Activated CD4-positive, alpha-beta memory T cell treated with anti-CD3 and anti-CD28 coated beads for 36 hours (primary cell): Measurements from ENCODE around the gene PCDHA8. TPM values are rescaled to one million over a fixed set of nuclear protein-coding genes. Genes with fewer than 3 reads are reported as not detected.
"Not testable (repeated sequence)": the region's sequence is repeated elsewhere in the genome, so short reads cannot be mapped to it uniquely, and the experiment has no call there.

Source experiments
- CTCF ChIA-PET: fragments of 350-600 bp; sonication (Branson Sonifier 250); formaldehyde crosslinking; loops from one replicate; lab custom pipeline; 2021; ENCODE audit warnings: antibody characterized with exemption, inconsistent platforms; lab: Charles Lee
- POLR2A ChIA-PET: fragments of 350-600 bp; sonication (Branson Sonifier 250); formaldehyde crosslinking; loops from one replicate; lab custom pipeline; 2021; ENCODE audit warnings: antibody characterized with exemption; lab: Charles Lee
- DNase-seq: peaks from one replicate; pipeline ENCODE4 v3.0.0-alpha.2; 2020
- H3K27ac Mint-ChIP-seq: one replicate; pipeline ENCODE4 v1.8.0; 2021; ENCODE audit warnings: mixed read lengths
- H3K27me3 Mint-ChIP-seq: one replicate; pipeline ENCODE4 v1.8.0; 2021; ENCODE audit warnings: mixed read lengths
- H3K36me3 Mint-ChIP-seq: one replicate; pipeline ENCODE4 v1.8.0; 2021; ENCODE audit warnings: mixed read lengths
- H3K4me1 Mint-ChIP-seq: one replicate; pipeline ENCODE4 v1.8.0; 2021; ENCODE audit warnings: low read depth, mixed read lengths
- H3K4me3 Mint-ChIP-seq: one replicate; pipeline ENCODE4 v1.8.0; 2021; ENCODE audit warnings: mild to moderate bottlenecking, mixed read lengths
- H3K9me3 Mint-ChIP-seq: one replicate; pipeline ENCODE4 v1.8.0; 2021; ENCODE audit warnings: mixed read lengths
- intact Hi-C: fragments of 100-400 bp; cut with micrococcal nuclease; formaldehyde crosslinking; loops from one replicate; pipeline ENCODE4 v1.15.1; 2023
- total RNA-seq, 2 experiments: library from RNA; stranded (reverse); gene quantifications; one replicate each; pipeline ENCODE4 v1.2.3, GENCODE V29; 2021

The PCDHA8 gene
- total RNA-seq, 2 experiments from 2014 or later = not detected

DNA sequence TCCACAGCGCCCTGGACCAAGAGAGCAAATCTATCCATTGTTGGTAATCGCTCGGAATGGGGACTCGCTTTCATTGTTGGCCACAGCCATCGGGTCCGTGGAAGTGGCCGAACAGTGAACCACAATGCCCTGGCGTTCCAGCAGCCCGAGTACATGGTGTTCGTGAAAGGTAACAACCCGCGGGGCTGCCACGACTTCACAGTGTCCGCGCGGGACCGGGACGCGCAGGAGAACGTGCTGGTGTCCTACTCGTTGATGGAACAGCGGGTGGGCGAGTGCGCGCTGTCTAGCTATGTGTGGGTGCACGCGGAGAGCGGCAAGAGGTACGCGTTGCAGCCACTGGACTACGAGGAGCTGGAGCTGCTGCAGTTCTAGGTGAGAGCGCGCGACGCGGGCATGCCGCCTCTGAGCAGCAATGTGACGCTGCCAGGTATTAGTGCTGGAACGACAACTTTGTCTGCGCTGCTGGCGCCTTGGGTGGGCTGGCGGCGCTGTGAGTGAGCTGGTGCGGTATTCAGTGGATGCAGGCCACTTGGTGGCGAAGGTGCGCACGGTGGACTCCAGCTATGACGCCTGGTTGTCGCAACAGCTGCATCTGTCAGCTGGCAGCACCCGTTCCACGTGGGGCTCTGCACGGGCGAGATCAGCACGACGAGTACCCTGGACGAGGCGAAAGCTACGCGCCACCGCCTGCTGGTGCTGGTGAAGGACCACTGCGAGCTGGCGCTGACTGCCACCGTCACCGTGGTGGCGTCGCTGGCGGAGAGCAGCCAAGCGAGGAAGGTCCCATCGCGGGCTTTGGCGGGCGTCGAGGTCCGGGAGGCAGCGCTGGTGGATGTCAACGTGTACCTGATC is 21.7 kb downstream of the PCDHA8 start:
- H3K36me3 Mint-ChIP-seq = no peaks in the 10 kb centered on the region
- no peaks in the 10 kb centered on the region for H3K4me1 Mint-ChIP-seq
- ChIA-PET CTCF (no interaction called here), POLR2A (no interaction called here)
- peaks cover 11% of the 10 kb centered on the region for H3K9me3 Mint-ChIP-seq
- intact Hi-C loops = loop anchor here (10.0 kb wide), 1 partner anchor 68 kb away; the partner anchor contains the start of gene PCDHA2
- H3K4me3 Mint-ChIP-seq = no peak overlapping the region
- H3K27me3 Mint-ChIP-seq = peaks cover 10% of the 10 kb centered on the region
- DNase-seq = no peak
- no peak overlapping the region for H3K27ac Mint-ChIP-seq

DNA sequence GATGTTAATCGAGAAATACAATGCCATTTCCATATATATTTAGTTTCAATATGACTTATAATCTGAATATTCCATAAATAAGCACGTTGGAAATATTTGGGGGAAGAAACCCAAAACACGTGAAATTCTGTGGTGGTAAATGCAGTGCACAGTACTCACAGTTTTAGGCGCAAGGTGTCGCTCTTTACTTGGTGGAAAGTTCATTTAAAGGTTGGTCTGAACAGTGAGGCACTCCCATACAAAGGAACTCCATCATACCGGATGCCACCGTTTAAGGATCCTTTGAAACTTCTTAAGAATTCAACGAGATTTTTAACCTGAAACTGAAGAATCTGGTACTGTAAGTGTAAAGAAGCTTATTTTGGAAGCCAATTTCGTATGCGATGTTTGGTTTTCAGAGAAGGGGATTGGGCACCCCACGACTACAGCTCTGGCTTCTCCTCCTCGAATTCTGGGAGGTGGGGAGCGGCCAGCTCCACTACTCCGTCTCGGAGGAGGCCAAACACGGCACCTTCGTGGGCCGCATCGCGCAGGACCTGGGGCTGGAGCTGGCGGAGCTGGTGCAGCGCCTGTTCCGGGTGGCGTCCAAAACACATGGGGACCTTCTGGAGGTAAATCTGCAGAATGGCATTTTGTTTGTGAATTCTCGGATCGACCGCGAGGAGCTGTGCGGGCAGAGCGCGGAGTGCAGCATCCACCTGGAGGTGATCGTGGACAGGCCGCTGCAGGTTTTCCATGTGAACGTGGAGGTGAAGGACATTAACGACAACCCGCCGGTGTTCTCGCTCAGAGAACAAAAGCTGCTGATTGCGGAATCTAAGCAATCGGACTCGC is 28.0 kb downstream of the PCDHA8 start, which contains the start of gene PCDHA11:
Gene PCDHA11, plus strand, starts transcription at position 237 of the 834 bp plus-strand sequence. Its CDS starts 147 bp downstream, at position 384.
- no peak within 1 kb of the TSS for H3K4me3 Mint-ChIP-seq
- intact Hi-C loops = loop anchor here (10.0 kb wide), 1 partner anchor 74 kb away; the partner anchor contains the start of gene PCDHA2
- H3K27me3 Mint-ChIP-seq = peaks cover 7% of the 10 kb centered on the region
- H3K27ac Mint-ChIP-seq = no peak within 1 kb of the TSS
- ChIA-PET POLR2A (no interaction called here), CTCF (interaction anchor here (0.7 to 1.7 kb wide), 3 partner anchors 9 to 21 kb away, joined by 3 to 6 read pairs (median 3); partner anchors contain the start of gene PCDHA9)
- peaks cover 4% of the 10 kb centered on the region for H3K36me3 Mint-ChIP-seq
- peaks cover 5% of the 10 kb centered on the region for H3K9me3 Mint-ChIP-seq
- no peak for DNase-seq
- no peaks in the 10 kb centered on the region for H3K4me1 Mint-ChIP-seq

DNA sequence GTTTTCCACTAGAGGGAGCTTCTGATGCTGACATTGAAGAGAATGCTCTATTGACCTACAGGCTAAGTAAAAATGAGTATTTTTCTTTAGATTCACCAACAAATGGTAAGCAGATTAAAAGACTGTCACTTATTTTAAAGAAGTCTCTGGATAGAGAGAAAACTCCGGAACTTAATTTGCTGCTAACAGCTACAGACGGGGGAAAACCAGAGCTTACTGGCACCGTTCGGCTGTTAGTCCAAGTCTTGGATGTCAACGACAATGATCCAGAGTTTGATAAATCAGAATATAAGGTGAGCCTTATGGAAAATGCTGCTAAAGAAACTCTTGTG is 28.5 kb downstream of the PCDHA8 start:
- Mint-ChIP-seq H3K4me1 (no peaks in the 10 kb centered on the region), H3K4me3 (no peak overlapping the region), H3K9me3 (peaks cover 5% of the 10 kb centered on the region), H3K27ac (no peak overlapping the region), H3K36me3 (peaks cover 8% of the 10 kb centered on the region), H3K27me3 (peaks cover 12% of the 10 kb centered on the region)
- ChIA-PET POLR2A (no interaction called here), CTCF (interaction anchor here (0.7 to 1.7 kb wide), 2 partner anchors 9 to 22 kb away, joined by 3 to 6 read pairs; partner anchors contain the start of gene PCDHA9)
- intact Hi-C loops = loop anchor here (10.0 kb wide), 1 partner anchor 75 kb away; the partner anchor contains the start of gene PCDHA2
- DNase-seq = no peak

DNA sequence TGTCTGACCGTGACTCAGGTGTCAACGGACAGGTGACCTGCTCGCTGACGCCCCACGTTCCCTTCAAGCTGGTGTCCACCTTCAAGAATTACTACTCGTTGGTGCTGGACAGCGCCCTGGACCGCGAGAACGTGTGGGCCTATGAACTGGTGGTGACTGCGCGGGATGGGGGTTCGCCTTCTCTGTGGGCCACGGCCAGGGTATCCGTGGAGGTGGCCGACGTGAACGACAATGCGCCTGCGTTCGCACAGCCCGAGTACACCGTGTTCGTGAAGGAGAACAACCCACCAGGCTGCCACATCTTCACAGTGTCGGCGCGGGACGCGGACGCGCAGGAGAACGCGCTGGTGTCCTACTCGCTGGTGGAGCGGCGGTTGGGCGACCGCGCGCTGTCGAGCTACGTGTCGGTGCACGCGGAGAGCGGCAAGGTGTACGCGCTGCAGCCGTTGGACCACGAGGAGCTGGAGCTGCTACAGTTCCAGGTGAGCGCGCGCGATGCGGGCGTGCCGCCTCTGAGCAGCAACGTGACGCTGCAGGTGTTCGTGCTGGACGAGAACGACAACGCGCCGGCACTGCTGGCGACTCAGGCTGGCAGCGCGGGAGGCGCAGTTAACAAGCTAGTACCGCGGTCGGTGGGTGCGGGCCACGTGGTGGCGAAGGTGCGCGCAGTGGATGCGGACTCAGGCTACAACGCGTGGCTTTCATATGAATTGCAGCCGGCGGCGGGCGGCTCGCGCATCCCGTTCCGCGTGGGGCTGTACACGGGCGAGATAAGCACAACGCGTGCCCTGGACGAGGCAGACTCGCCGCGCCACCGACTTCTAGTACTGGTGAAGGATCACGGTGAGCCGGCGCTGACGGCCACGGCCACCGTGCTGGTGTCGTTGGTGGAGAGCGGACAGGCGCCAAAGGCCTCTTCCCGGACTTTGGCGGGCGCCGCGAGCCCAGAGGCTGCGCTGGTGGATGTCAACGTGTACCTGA is 29.5 kb downstream of the PCDHA8 start:
- intact Hi-C loops = no loop called here
- Mint-ChIP-seq H3K4me1 (no peaks in the 10 kb centered on the region), H3K4me3 (no peak overlapping the region), H3K27ac (no peak overlapping the region), H3K9me3 (peaks cover 5% of the 10 kb centered on the region), H3K36me3 (peaks cover 10% of the 10 kb centered on the region), H3K27me3 (peaks cover 20% of the 10 kb centered on the region)
- no peak for DNase-seq
- POLR2A ChIA-PET = no interaction called here
- CTCF ChIA-PET = interaction anchor here (0.6 to 1.7 kb wide), 2 partner anchors 21 to 23 kb away, joined by 3 to 6 read pairs; partner anchors contain the start of gene PCDHA9

DNA sequence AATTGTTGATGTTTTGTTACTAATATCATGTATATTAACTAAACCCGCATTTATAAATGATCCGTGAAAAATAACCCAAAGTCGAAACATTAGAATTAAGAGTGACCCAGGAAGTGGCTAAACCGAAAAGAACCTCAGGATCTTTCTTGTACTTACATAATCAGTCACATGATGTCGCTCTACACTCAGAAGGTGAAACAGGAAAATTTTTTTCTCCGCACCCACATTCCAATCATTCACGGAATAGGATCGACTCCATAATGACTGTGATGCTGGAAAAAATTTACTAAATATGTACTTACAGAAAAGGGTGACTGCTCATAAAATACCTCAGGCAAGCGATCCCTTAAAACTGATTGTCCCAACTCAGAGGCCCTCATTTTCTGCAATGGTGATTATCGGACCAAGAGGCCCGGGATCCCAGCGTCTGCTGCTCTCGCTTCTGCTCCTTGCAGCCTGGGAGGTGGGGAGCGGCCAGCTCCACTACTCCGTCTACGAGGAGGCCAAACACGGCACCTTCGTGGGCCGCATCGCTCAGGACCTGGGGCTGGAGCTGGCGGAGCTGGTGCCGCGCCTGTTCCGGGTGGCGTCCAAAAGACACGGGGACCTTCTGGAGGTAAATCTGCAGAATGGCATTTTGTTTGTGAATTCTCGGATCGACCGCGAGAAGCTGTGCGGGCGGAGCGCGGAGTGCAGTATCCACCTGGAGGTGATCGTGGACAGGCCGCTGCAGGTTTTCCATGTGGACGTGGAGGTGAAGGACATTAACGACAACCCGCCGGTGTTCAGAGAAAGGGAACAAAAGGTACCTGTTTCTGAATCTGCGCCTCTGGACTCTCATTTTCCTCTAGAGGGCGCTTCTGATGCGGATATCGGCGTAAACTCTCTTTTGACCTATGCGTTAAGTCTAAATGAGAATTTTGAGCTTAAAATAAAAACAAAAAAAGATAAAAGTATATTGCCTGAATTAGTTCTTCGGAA is 34.4 kb downstream of the PCDHA8 start, which contains the start of gene PCDHA12:
Gene PCDHA12, plus strand, starts transcription at position 224 of the 981 bp plus-strand sequence. Its CDS starts 165 bp downstream, at position 389.
- intact Hi-C loops = no loop called here
- no peak within 1 kb of the TSS for H3K4me3 Mint-ChIP-seq
- H3K9me3 Mint-ChIP-seq = peaks cover 6% of the 10 kb centered on the region
- no peaks in the 10 kb centered on the region for H3K4me1 Mint-ChIP-seq
- peaks cover 31% of the 10 kb centered on the region for H3K27me3 Mint-ChIP-seq
- DNase-seq = no peak
- POLR2A ChIA-PET = no interaction called here
- H3K36me3 Mint-ChIP-seq = peaks cover 12% of the 10 kb centered on the region
- CTCF ChIA-PET = interaction anchor here (0.5 kb wide), 1 partner anchor 167 kb away, joined by 3 read pairs; no protein-coding TSS in a partner anchor
- no peak within 1 kb of the TSS for H3K27ac Mint-ChIP-seq

DNA sequence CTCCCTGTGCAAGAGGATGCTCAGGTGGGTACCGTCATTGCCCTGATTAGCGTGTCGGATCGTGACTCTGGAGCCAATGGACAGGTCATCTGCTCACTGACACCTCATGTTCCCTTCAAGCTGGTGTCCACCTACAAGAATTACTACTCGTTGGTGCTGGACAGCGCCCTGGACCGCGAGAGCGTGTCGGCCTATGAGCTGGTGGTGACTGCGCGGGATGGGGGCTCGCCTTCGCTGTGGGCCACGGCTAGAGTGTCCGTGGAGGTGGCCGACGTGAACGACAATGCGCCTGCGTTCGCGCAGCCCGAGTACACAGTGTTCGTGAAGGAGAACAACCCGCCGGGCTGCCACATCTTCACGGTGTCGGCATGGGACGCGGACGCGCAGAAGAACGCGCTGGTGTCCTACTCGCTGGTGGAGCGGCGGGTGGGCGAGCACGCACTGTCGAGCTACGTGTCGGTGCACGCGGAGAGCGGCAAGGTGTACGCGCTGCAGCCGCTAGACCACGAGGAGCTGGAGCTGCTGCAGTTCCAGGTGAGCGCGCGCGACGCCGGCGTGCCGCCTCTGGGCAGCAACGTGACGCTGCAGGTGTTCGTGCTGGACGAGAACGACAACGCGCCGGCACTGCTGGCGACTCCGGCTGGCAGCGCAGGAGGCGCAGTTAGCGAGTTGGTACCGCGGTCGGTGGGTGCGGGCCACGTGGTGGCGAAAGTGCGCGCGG is 35.7 kb downstream of the PCDHA8 start:
- POLR2A ChIA-PET, CTCF ChIA-PET, H3K4me3 Mint-ChIP-seq, H3K9me3 Mint-ChIP-seq, H3K27ac Mint-ChIP-seq, DNase-seq, intact Hi-C loops, H3K4me1 Mint-ChIP-seq: not testable (repeated sequence)
- Mint-ChIP-seq H3K27me3 (peaks cover 37% of the 10 kb centered on the region), H3K36me3 (peaks cover 15% of the 10 kb centered on the region)

DNA sequence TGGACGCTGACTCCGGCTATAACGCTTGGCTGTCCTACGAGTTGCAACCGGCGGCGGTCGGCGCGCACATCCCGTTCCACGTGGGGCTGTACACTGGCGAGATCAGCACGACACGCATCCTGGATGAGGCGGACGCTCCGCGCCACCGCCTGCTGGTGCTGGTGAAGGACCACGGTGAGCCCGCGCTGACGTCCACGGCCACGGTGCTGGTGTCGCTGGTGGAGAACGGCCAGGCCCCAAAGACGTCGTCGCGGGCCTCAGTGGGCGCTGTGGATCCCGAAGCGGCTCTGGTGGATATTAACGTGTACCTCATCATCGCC is 36.2 kb downstream of the PCDHA8 start:
- Mint-ChIP-seq H3K36me3 (peaks cover 16% of the 10 kb centered on the region), H3K4me3 (no peak overlapping the region), H3K9me3 (peaks cover 12% of the 10 kb centered on the region), H3K4me1 (no peaks in the 10 kb centered on the region), H3K27me3 (peaks cover 41% of the 10 kb centered on the region), H3K27ac (no peak overlapping the region)
- intact Hi-C loops = no loop called here
- ChIA-PET CTCF (no interaction called here), POLR2A (no interaction called here)
- DNase-seq = no peak

DNA sequence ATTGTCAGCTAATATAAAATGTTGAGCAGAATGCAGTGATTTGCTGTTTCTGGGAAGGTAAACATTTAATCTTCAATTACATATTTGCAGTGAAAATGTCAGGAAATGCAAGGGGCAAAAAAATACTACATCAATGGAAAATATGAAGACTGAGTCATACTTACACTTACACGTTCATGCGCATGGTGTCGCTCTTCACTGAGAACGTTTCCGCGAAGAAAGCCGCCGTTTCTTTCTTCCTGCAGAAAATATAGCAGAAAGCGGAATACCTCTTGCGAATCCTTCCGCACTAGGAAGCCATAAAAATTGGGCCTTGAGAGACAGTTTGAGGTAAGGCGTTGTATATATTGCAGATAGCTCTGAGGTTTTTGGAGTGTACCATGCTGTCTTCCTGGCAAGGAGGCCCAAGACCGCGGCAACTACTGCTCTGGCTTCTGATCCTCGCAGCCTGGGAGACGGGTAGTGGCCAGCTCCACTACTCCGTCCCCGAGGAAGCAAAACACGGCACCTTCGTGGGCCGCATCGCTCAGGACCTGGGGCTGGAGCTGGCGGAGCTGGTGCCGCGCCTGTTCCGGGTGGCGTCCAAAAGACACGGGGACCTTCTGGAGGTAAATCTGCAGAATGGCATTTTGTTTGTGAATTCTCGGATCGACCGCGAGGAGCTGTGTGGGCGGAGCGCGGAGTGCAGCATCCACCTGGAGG is 41.1 kb downstream of the PCDHA8 start, which contains the start of gene PCDHA13:
Gene PCDHA13, plus strand, starts transcription at position 236 of the 702 bp plus-strand sequence. Its CDS starts 145 bp downstream, at position 381.
- ChIA-PET POLR2A (no interaction called here), CTCF (no interaction called here)
- Mint-ChIP-seq H3K27me3 (peaks cover 26% of the 10 kb centered on the region), H3K4me3 (no peak within 1 kb of the TSS), H3K9me3 (peaks cover 16% of the 10 kb centered on the region), H3K36me3 (peaks cover 9% of the 10 kb centered on the region), H3K27ac (no peak within 1 kb of the TSS), H3K4me1 (no peaks in the 10 kb centered on the region)
- DNase-seq = no peak
- intact Hi-C loops = no loop called here

DNA sequence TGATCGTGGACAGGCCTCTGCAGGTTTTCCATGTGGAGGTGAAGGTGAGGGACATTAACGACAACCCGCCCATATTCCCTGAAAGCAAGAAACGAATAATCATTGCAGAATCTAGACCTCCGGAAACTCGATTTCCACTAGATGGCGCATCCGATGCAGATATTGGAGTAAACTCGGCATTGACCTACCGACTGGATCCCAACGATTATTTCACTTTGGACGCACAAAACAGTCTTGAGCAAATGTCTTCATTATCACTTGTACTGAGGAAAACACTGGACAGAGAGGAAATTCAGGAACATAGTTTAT is 41.6 kb downstream of the PCDHA8 start:
- no peaks in the 10 kb centered on the region for H3K4me1 Mint-ChIP-seq
- CTCF ChIA-PET = no interaction called here
- H3K36me3 Mint-ChIP-seq = peaks cover 12% of the 10 kb centered on the region
- peaks cover 16% of the 10 kb centered on the region for H3K9me3 Mint-ChIP-seq
- H3K27ac Mint-ChIP-seq = no peak overlapping the region
- DNase-seq = no peak
- intact Hi-C loops = no loop called here
- POLR2A ChIA-PET = no interaction called here
- H3K4me3 Mint-ChIP-seq = no peak overlapping the region
- H3K27me3 Mint-ChIP-seq = peaks cover 26% of the 10 kb centered on the region

DNA sequence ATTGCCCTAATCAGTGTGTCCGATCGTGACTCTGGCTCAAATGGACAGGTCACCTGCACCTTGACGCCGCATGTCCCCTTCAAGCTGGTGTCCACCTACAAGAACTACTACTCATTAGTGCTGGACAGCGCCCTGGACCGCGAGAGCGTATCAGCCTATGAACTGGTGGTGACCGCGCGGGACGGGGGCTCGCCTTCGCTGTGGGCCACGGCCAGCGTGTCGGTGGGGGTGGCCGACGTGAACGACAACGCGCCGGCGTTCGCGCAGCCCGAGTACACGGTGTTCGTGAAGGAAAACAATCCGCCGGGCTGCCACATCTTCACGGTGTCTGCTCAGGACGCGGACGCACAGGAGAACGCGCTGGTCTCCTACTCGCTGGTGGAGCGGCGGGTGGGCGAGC is 42.4 kb downstream of the PCDHA8 start:
- POLR2A ChIA-PET = no interaction called here
- Mint-ChIP-seq H3K4me3 (no peak overlapping the region), H3K4me1 (no peaks in the 10 kb centered on the region), H3K36me3 (peaks cover 12% of the 10 kb centered on the region), H3K27ac (no peak overlapping the region), H3K27me3 (peaks cover 26% of the 10 kb centered on the region), H3K9me3 (peaks cover 16% of the 10 kb centered on the region)
- intact Hi-C loops = no loop called here
- CTCF ChIA-PET = no interaction called here
- DNase-seq = no peak
